Activated naive CD4-positive, alpha-beta T cell treated with anti-CD3 and anti-CD28 coated beads, Interleukin-2, amount 50 U/mL, for 24 hours (primary cell): Measurements from ENCODE around the gene ECE2.
"Not testable (repeated sequence)": the region's sequence is repeated elsewhere in the genome, so short reads cannot be mapped to it uniquely, and the experiment has no call there.

ENCODE experiments used
- H3K27ac Mint-ChIP-seq: one replicate; pipeline ENCODE4 v1.8.0; 2021; ENCODE audit warnings: mild to moderate bottlenecking, mixed read lengths
- H3K27me3 Mint-ChIP-seq: one replicate; pipeline ENCODE4 v1.8.0; 2021; ENCODE audit warnings: mixed read lengths
- H3K36me3 Mint-ChIP-seq: one replicate; pipeline ENCODE4 v1.8.0; 2021; ENCODE audit warnings: mixed read lengths
- H3K4me1 Mint-ChIP-seq: one replicate; pipeline ENCODE4 v1.8.0; 2021; ENCODE audit warnings: mixed read lengths
- H3K4me3 Mint-ChIP-seq: one replicate; pipeline ENCODE4 v1.8.0; 2021; ENCODE audit warnings: mild to moderate bottlenecking, mixed read lengths
- H3K9me3 Mint-ChIP-seq: one replicate; pipeline ENCODE4 v1.8.0; 2021; ENCODE audit warnings: mixed read lengths

Gene ECE2

GRCh38 chr3:184332370-184333090 lies 56.7 kb downstream of the ECE2 start:
- Mint-ChIP-seq H3K4me3 (no peak overlapping the region), H3K27ac (peak overlapping the region; percentile 25), H3K4me1 (peaks cover 48% of the 10 kb centered on the region), H3K9me3 (no peaks in the 10 kb centered on the region), H3K36me3 (peaks cover 23% of the 10 kb centered on the region), H3K27me3 (no peaks in the 10 kb centered on the region)

GRCh38 chr3:184333190-184333589 lies 57.4 kb downstream of the ECE2 start:
- no peak overlapping the region for H3K4me3 Mint-ChIP-seq
- H3K27ac Mint-ChIP-seq, result peak overlapping the region; percentile 25
- H3K9me3 Mint-ChIP-seq, result no peaks in the 10 kb centered on the region
- H3K27me3 Mint-ChIP-seq, result no peaks in the 10 kb centered on the region
- peaks cover 23% of the 10 kb centered on the region for H3K36me3 Mint-ChIP-seq
- peaks cover 54% of the 10 kb centered on the region for H3K4me1 Mint-ChIP-seq

GRCh38 chr3:184333700-184334099 lies 57.9 kb downstream of the ECE2 start:
- H3K9me3 Mint-ChIP-seq, result no peaks in the 10 kb centered on the region
- H3K36me3 Mint-ChIP-seq, result peaks cover 21% of the 10 kb centered on the region
- no peak overlapping the region for H3K4me3 Mint-ChIP-seq
- no peaks in the 10 kb centered on the region for H3K27me3 Mint-ChIP-seq
- H3K27ac Mint-ChIP-seq, result peak overlapping the region; percentile 25
- peaks cover 54% of the 10 kb centered on the region for H3K4me1 Mint-ChIP-seq

- Mint-ChIP-seq H3K27ac (peak overlapping the region; percentile 25), H3K36me3 (peaks cover 15% of the 10 kb centered on the region), H3K4me3 (peak overlapping the region; percentile 63)
These were observed 58.8 kb downstream of the ECE2 start for GRCh38 chr3:184334470-184335158.

GRCh38 chr3:184335291-184335660 lies 59.5 kb downstream of the ECE2 start:
- peak overlapping the region; percentile 92 for H3K4me3 Mint-ChIP-seq
- H3K36me3 Mint-ChIP-seq, result peaks cover 14% of the 10 kb centered on the region
- no peaks in the 10 kb centered on the region for H3K9me3 Mint-ChIP-seq
- H3K27ac Mint-ChIP-seq, result peak overlapping the region; percentile 59
- H3K4me1 Mint-ChIP-seq, result peaks cover 54% of the 10 kb centered on the region
- no peaks in the 10 kb centered on the region for H3K27me3 Mint-ChIP-seq

More at GRCh38 chr3:184334470-184335158, 58.8 kb downstream of the ECE2 start:
- no peaks in the 10 kb centered on the region for H3K27me3 Mint-ChIP-seq
- peaks cover 54% of the 10 kb centered on the region for H3K4me1 Mint-ChIP-seq
- H3K9me3 Mint-ChIP-seq, result no peaks in the 10 kb centered on the region

- Mint-ChIP-seq H3K36me3 (peaks cover 12% of the 10 kb centered on the region), H3K4me1 (peaks cover 54% of the 10 kb centered on the region)
These were observed 60.1 kb downstream of the ECE2 start for GRCh38 chr3:184335661-184336546.

GRCh38 chr3:184336547-184337398 lies 61.0 kb downstream of the ECE2 start:
- Mint-ChIP-seq H3K4me1 (peaks cover 51% of the 10 kb centered on the region), H3K27me3 (no peaks in the 10 kb centered on the region)

More at GRCh38 chr3:184335661-184336546, 60.1 kb downstream of the ECE2 start:
- Mint-ChIP-seq H3K27ac (peak overlapping the region; percentile 86), H3K9me3 (no peaks in the 10 kb centered on the region), H3K27me3 (no peaks in the 10 kb centered on the region), H3K4me3 (peak overlapping the region; percentile 92)

GRCh38 chr3:184337399-184337714 lies 61.5 kb downstream of the ECE2 start, which contains the start of gene FAM131A:
TSS of gene FAM131A (plus strand) at chr3:184337600. CDS start at chr3:184337631, 31 bp downstream.
- Mint-ChIP-seq H3K27me3 (no peaks in the 10 kb centered on the region), H3K4me3 (peak within 1 kb of the TSS; percentile 92), H3K36me3 (peaks cover 8% of the 10 kb centered on the region), H3K9me3 (no peaks in the 10 kb centered on the region), H3K27ac (peak within 1 kb of the TSS; percentile 86), H3K4me1 (peaks cover 49% of the 10 kb centered on the region)

More at GRCh38 chr3:184336547-184337398, 61.0 kb downstream of the ECE2 start:
- H3K9me3 Mint-ChIP-seq, result no peaks in the 10 kb centered on the region
- H3K36me3 Mint-ChIP-seq, result peaks cover 8% of the 10 kb centered on the region
- H3K4me3 Mint-ChIP-seq, result peak overlapping the region; percentile 92
- peak overlapping the region; percentile 86 for H3K27ac Mint-ChIP-seq

- Mint-ChIP-seq H3K36me3 (peaks cover 4% of the 10 kb centered on the region), H3K27me3 (no peaks in the 10 kb centered on the region), H3K4me3 (peak overlapping the region; percentile 13), H3K27ac (no peak overlapping the region), H3K4me1 (peaks cover 43% of the 10 kb centered on the region), H3K9me3 (no peaks in the 10 kb centered on the region)
These were observed 62.2 kb downstream of the ECE2 start for GRCh38 chr3:184337981-184338380.

GRCh38 chr3:184338511-184338945 lies 62.7 kb downstream of the ECE2 start:
- no peaks in the 10 kb centered on the region for H3K27me3 Mint-ChIP-seq

GRCh38 chr3:184339001-184339400 lies 63.2 kb downstream of the ECE2 start:
- Mint-ChIP-seq H3K27ac (no peak overlapping the region), H3K36me3 (peaks cover 3% of the 10 kb centered on the region), H3K9me3 (no peaks in the 10 kb centered on the region), H3K4me1 (peaks cover 33% of the 10 kb centered on the region), H3K4me3 (no peak overlapping the region), H3K27me3 (no peaks in the 10 kb centered on the region)

More at GRCh38 chr3:184338511-184338945, 62.7 kb downstream of the ECE2 start:
- Mint-ChIP-seq H3K27ac (no peak overlapping the region), H3K36me3 (peaks cover 3% of the 10 kb centered on the region), H3K9me3 (no peaks in the 10 kb centered on the region), H3K4me1 (peaks cover 37% of the 10 kb centered on the region), H3K4me3 (no peak overlapping the region)

GRCh38 chr3:184339451-184340135 lies 63.8 kb downstream of the ECE2 start:
- not testable (repeated sequence) for H3K27ac Mint-ChIP-seq, H3K27me3 Mint-ChIP-seq, H3K4me3 Mint-ChIP-seq, H3K9me3 Mint-ChIP-seq, H3K36me3 Mint-ChIP-seq
- peaks cover 27% of the 10 kb centered on the region for H3K4me1 Mint-ChIP-seq

GRCh38 chr3:184341925-184342324 lies 66.1 kb downstream of the ECE2 start:
- Mint-ChIP-seq H3K27me3 (no peaks in the 10 kb centered on the region), H3K9me3 (no peaks in the 10 kb centered on the region), H3K4me3 (no peak overlapping the region), H3K4me1 (peaks cover 13% of the 10 kb centered on the region), H3K36me3 (peaks cover 2% of the 10 kb centered on the region), H3K27ac (no peak overlapping the region)
